ENCODE measurements around the gene MYH6. TPM values are rescaled to one million over a fixed set of nuclear protein-coding genes. Genes with fewer than 3 reads are reported as not detected.

The MYH6 gene
- total and polyA plus RNA-seq, 2 experiments from 2014 or later = 2,795 to 8,484 TPM

DNA sequence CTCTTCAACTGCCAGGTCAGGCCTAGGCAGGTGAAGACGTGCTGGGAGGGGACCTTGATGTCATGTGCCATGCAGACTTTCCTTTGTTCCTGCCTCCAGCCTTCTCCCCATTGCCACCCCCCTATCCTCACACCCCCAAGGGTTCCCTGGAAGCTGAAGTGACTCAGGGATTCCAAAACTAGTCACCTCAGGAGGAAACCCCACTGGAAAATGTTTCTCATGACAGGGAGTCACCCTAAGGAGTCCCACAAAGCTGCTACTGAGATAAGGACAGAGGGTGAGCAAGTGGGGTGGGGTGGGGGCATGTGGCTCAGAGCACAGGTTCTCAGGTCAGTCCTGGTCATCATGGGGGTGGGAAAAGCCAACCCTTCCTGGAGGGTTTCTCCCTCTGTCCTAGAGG is 37.9 kb downstream of the MYH6 start:
- Histone ChIP-seq H3K27me3 (no peaks in the 10 kb centered on the region), H3K4me1 (ENCODE audit: low read depth) (peaks cover 15% of the 10 kb centered on the region)

DNA sequence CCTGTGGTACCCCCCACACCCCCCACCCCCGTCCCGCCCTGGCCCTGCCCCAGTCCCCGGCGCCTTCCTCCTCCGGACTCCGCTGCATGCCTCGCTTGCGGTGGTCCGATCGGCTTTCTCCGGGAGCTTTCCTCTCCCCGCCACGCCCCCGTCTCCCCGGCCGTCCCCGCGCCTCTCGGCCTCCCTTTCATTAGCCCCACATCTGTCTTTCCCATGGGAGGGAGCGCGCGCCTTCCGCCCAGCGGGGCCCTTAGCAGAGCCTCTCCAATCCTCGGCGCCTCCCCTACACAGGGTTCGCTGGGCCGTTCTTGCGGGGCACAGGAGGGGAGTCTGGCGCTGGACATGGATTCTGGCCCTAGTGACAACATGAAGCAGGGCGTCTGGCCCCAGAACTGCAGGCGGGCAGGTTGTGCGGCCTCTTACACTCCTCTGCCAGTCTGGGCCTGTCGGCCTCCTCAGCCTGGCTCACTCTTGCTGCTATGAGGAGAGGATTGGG is 41.6 kb downstream of the MYH6 start:
- Histone ChIP-seq H3K27ac (peak overlapping the region; percentile 83), H3K36me3 (no peaks in the 10 kb centered on the region), H3K27me3 (no peaks in the 10 kb centered on the region), H3K4me3 (peak overlapping the region; percentile 28), H3K9me3 (ENCODE audit: low read depth) (no peaks in the 10 kb centered on the region), H3K4me1 (ENCODE audit: low read depth) (peaks cover 27% of the 10 kb centered on the region)
- TF ChIP-seq, protein P1, sequence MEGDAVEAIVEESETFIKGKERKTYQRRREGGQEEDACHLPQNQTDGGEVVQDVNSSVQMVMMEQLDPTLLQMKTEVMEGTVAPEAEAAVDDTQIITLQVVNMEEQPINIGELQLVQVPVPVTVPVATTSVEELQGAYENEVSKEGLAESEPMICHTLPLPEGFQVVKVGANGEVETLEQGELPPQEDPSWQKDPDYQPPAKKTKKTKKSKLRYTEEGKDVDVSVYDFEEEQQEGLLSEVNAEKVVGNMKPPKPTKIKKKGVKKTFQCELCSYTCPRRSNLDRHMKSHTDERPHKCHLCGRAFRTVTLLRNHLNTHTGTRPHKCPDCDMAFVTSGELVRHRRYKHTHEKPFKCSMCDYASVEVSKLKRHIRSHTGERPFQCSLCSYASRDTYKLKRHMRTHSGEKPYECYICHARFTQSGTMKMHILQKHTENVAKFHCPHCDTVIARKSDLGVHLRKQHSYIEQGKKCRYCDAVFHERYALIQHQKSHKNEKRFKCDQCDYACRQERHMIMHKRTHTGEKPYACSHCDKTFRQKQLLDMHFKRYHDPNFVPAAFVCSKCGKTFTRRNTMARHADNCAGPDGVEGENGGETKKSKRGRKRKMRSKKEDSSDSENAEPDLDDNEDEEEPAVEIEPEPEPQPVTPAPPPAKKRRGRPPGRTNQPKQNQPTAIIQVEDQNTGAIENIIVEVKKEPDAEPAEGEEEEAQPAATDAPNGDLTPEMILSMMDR (IDR thresholded peaks at IDR 0.05; ENCODE audit: low read depth, low read length) = no peak
- DNase-seq (ENCODE audit: low read depth in 1 of 2, low spot score in 1 of 2) = peak; percentile 83 to 88

More for the DNA sequence above, 37.9 kb downstream of the MYH6 start:
- Histone ChIP-seq H3K4me3 (no peak overlapping the region), H3K36me3 (no peaks in the 10 kb centered on the region), H3K27ac (no peak overlapping the region), H3K9me3 (ENCODE audit: low read depth) (no peaks in the 10 kb centered on the region)
- DNase-seq (ENCODE audit: low read depth in 1 of 2, low spot score in 1 of 2) = no peak
- TF ChIP-seq, protein P1 (IDR thresholded peaks at IDR 0.05; ENCODE audit: low read depth, low read length) = no peak

DNA sequence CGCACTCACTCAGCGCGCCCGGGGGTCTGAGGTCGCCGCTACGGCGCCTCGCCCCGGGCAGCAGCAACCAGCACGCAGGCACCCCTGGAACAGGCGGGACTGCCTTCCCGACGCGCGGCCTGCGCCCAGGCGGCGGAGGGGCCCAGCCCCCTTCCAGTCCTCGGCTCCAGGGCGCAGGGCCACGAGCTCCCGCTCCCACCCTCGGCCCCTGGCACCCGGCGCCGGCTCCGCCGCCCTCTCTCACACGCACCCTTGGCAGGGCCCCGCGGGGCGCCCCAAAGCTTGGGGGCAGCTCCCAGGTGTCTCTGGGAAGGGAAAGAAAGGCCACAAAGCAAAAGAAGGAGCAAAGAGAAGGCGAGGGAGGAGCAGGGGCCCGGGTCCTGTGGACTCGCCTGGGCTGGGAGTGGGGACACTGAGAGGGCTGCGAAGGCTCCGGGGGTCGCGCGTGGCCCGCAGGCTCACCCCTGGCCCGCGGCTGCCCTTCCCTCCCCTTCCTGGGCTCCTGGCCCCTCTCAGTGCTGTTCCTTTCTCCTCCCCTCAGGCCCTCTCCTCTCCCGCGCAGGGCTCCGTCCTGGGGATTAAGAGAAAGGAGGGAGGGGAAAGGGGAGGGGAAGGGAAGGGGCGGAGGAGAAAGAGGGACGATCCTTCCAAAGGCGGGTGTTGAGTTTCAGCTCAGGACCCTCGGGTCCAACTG is 42.2 kb downstream of the MYH6 start:
- Histone ChIP-seq H3K27ac (peak overlapping the region; percentile 83), H3K27me3 (no peaks in the 10 kb centered on the region), H3K36me3 (no peaks in the 10 kb centered on the region), H3K4me1 (ENCODE audit: low read depth) (peaks cover 27% of the 10 kb centered on the region), H3K4me3 (peak overlapping the region; percentile 28), H3K9me3 (ENCODE audit: low read depth) (no peaks in the 10 kb centered on the region)
- TF ChIP-seq, protein P1 (IDR thresholded peaks at IDR 0.05; ENCODE audit: low read depth, low read length) = no peak
- peak; percentile 84 to 85 for DNase-seq (ENCODE audit: low read depth in 1 of 2, low spot score in 1 of 2)

DNA sequence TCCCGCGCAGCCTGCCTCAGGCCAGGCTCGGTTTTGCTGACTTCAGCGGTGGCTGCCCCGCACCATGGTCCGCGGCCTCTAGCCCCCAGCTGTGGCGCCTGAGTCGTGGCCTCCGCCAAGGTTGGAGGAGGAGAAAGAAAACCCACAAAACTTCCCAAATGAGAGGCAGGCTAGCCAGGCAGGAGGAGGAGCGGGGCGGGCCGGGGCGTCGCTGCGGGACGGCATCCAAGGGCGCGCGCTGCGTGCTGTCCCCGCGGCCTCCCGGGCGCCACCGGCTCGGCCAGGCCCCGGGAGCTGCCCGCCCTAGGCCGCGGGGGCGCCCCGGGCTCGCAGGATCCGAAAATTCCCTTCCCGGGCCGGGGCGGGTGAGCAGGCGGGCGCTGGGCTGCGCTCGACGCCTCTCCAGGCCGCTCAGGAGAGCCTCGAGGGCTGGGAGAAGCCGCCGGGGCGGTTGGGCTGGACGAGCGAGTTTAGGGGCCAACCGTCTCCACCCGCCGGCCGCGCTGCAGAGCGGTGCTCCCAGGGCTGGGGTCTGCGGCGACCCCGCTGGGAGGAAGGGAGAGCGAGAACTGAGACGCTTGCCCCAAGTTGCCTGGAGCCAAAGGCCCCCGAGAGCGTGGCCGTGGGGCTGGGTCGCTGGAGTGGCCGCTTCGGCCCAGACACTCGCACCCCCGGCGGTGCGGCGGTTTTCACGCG is 42.9 kb downstream of the MYH6 start, which contains the start of gene EFS:
EFS (minus strand) TSS at position 137 of the 696 bp plus-strand sequence. CDS start 147 bp downstream, outside the sequence.
- Histone ChIP-seq H3K4me1 (ENCODE audit: low read depth) (peaks cover 27% of the 10 kb centered on the region), H3K27me3 (no peaks in the 10 kb centered on the region), H3K4me3 (peak within 1 kb of the TSS; percentile 28), H3K27ac (peak within 1 kb of the TSS; percentile 83), H3K9me3 (ENCODE audit: low read depth) (no peaks in the 10 kb centered on the region), H3K36me3 (no peaks in the 10 kb centered on the region)
- DNase-seq (ENCODE audit: low read depth in 1 of 2, low spot score in 1 of 2) = peak in 1 of 2 donors; percentile 54
- TF ChIP-seq, protein P1 (IDR thresholded peaks at IDR 0.05; ENCODE audit: low read depth, low read length) = no peak

DNA sequence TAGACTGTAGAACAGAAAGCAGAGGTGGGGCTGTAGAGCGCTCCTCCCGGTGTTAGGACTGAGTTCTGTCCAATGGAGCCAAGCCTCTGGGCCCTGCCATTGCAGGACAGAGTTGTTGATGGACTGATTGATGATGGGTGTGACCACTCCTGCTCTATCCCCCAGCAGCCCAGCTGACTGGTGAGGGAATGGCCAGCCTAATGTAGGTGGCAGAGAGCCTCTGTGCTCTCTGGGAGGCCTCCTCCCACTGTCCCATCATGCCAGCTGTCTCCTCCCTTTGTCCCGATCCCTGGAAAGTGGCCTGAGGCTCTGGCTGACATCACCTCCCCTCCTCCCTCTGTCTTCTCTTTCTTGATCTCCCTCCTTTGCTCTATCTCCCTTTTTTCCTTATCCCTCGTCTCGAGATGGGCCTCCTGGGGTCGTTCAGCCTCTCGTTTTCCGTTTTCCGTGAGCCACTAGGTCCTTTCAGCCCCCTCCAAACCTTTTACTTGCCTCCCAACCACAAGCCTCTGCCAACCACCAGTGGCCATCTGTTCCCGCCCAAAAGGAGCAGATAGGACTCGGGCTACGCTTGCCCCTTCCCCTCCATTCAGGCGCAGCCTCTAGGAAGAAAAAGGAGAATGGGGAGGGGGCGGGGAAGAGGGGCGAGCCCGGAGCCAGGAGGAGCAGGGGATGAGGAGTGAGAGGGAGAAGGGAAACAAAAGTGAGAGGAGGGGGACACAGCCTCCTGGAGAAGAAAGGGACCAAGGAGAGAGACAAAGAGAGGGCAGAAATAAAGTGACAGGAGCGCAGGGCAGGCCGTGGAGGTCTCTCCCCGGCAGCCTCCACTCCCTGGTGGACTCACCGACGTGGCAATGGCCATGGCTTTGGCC is 43.7 kb downstream of the MYH6 start:
- no peaks in the 10 kb centered on the region for H3K36me3 ChIP-seq
- H3K4me1 ChIP-seq (ENCODE audit: low read depth) = peaks cover 27% of the 10 kb centered on the region
- H3K9me3 ChIP-seq (ENCODE audit: low read depth) = no peaks in the 10 kb centered on the region
- peak overlapping the region; percentile 28 for H3K4me3 ChIP-seq
- TF ChIP-seq, protein P1 (IDR thresholded peaks at IDR 0.05; ENCODE audit: low read depth, low read length) = no peak
- no peaks in the 10 kb centered on the region for H3K27me3 ChIP-seq
- peak overlapping the region; percentile 83 for H3K27ac ChIP-seq
- no peak for DNase-seq (ENCODE audit: low read depth in 1 of 2, low spot score in 1 of 2)

Data from cardiac muscle cell (in vitro differentiated cells and primary cell).